Measurements from ENCODE around the gene ABHD12.

DNA sequence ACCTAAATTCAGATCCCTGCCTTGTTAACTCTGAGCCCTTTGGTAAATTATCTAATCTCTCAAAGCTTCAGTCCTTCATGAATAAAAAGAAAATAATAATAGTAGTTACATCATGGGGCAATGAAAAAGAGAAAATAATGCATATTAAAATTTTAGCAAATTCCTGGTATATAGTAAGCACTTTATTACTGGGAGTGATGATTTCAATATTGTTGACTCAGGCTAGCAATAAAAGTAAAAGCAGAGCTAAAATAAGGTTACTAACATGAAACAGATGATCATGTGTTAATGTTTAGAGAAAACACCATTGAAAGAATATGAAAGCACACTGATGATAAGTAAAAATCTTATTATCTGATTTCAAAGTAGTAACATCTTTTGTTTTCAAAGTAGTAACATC lies 30.5 kb upstream of the ABHD12 start:
- no peak for TF ChIP-seq POLR2A (IDR thresholded peaks at IDR 0.05)
- TF ChIP-seq, protein P1, sequence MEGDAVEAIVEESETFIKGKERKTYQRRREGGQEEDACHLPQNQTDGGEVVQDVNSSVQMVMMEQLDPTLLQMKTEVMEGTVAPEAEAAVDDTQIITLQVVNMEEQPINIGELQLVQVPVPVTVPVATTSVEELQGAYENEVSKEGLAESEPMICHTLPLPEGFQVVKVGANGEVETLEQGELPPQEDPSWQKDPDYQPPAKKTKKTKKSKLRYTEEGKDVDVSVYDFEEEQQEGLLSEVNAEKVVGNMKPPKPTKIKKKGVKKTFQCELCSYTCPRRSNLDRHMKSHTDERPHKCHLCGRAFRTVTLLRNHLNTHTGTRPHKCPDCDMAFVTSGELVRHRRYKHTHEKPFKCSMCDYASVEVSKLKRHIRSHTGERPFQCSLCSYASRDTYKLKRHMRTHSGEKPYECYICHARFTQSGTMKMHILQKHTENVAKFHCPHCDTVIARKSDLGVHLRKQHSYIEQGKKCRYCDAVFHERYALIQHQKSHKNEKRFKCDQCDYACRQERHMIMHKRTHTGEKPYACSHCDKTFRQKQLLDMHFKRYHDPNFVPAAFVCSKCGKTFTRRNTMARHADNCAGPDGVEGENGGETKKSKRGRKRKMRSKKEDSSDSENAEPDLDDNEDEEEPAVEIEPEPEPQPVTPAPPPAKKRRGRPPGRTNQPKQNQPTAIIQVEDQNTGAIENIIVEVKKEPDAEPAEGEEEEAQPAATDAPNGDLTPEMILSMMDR (IDR thresholded peaks at IDR 0.05 in 4 of 5, conservative IDR thresholded peaks at IDR 0.05 in 1 of 5) = no peak
